Left kidney (tissue), 8 donors: Measurements from ENCODE around the gene IRX1. TPM values are rescaled to one million over a fixed set of nuclear protein-coding genes. Genes with fewer than 3 reads are reported as not detected.
A peak's percentile ranks its signal among the peaks of the same experiment; 100 is the strongest.

Experiments used
- DNase-seq: peaks from one replicate; pipeline ENCODE4 v3.0.0-alpha.2; 2013
- long read RNA-seq, 8 donors: transcript quantifications; one replicate each; lab custom pipeline, GENCODE V29; 2026
- polyA plus RNA-seq: library from polyadenylated mRNA; unstranded; fragments of 120-200 nt; gene quantifications from one replicate; pipeline ENCODE4 v1.2.1, GENCODE V29; 2013; ENCODE audit not compliant: insufficient read length

Gene IRX1
- polyA plus RNA-seq = 23.9 TPM
- long read RNA-seq, donor 1, transcript IRX1-201 (4 exons, 1,858 nt) = major isoform, 33 of 61 reads
- long read RNA-seq, donor 1, partial matches to known transcripts = 28 of 61 reads
- long read RNA-seq, donor 1, other reads (novel, unspliced or antisense) = 0 of 61 reads
- long read RNA-seq, donor 2, transcript IRX1-201 (4 exons, 1,858 nt) = major isoform, 9 of 34 reads
- long read RNA-seq, donor 2, partial matches to known transcripts = 25 of 34 reads
- long read RNA-seq, donor 2, other reads (novel, unspliced or antisense) = 0 of 34 reads
- long read RNA-seq, donor 3, transcript IRX1-201 (4 exons, 1,858 nt) = major isoform, 13 of 24 reads
- long read RNA-seq, donor 3, partial matches to known transcripts = 11 of 24 reads
- long read RNA-seq, donor 3, other reads (novel, unspliced or antisense) = 0 of 24 reads
- long read RNA-seq, donor 4 = 0 reads
- long read RNA-seq, donor 5, transcript IRX1-201 (4 exons, 1,858 nt) = major isoform, 26 of 43 reads
- long read RNA-seq, donor 5, partial matches to known transcripts = 17 of 43 reads
- long read RNA-seq, donor 5, other reads (novel, unspliced or antisense) = 0 of 43 reads
- long read RNA-seq, donor 6, transcript IRX1-201 (4 exons, 1,858 nt) = major isoform, 34 of 56 reads
- long read RNA-seq, donor 6, partial matches to known transcripts = 22 of 56 reads
- long read RNA-seq, donor 6, other reads (novel, unspliced or antisense) = 0 of 56 reads
- long read RNA-seq, donor 7, transcript IRX1-201 (4 exons, 1,858 nt) = major isoform, 29 of 72 reads
- long read RNA-seq, donor 7, partial matches to known transcripts = 43 of 72 reads
- long read RNA-seq, donor 7, other reads (novel, unspliced or antisense) = 0 of 72 reads
- long read RNA-seq, donor 8, transcript IRX1-201 (4 exons, 1,858 nt) = major isoform, 12 of 12 reads
- long read RNA-seq, donor 8, partial matches to known transcripts = 0 of 12 reads
- long read RNA-seq, donor 8, other reads (novel, unspliced or antisense) = 0 of 12 reads

DNA sequence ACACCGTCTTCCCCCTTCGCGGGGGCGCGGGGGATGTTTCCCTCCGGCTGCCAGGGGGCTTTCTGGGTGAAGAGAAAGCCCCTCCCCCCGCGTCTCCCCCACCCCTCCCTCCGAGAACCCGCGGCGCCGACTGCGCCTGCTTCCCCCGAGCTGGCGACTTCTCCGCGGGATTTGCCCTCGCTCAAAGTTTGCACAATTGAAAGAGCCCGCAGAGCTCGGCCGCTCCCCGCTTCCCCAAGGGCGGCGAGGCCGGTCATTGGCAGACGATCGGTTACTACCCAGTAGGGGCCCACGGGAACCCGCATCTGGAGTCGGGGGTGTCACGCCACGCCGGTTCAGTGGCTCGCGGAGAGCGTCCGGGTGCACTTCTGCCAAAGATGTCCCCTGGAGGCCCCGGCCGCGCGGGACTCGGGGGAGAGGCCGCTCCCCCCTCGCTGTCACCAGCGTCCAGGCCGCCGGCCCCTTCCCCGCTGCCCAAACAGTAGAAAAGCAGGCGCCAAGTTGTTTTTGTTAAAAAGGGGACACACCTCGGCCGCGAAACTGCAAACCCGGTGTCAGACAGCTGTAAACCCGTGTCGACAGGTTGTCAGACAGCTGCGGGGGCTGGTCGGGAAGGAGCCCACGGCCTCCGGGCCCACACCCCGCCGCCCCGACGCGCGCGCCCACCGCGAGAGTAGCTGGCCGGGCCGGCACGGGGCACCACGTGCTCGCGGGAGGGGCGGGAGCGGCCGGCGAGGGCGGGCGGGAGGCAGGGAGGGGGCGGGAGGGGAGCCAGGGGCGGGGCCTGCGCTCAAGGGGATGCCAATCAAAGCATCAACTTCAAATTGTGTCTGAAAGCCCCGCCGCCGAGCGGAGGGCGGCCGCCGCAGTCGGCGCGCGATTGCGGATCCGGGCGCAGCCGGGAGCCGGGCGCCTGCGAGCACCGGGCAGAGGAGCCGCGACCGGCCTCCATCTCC, at the start of gene IRX1:
TSS of gene IRX1 (plus strand) at position 827 of the 956 bp plus-strand sequence. CDS start 274 bp downstream, outside the sequence.
- DNase-seq = no peak

DNA sequence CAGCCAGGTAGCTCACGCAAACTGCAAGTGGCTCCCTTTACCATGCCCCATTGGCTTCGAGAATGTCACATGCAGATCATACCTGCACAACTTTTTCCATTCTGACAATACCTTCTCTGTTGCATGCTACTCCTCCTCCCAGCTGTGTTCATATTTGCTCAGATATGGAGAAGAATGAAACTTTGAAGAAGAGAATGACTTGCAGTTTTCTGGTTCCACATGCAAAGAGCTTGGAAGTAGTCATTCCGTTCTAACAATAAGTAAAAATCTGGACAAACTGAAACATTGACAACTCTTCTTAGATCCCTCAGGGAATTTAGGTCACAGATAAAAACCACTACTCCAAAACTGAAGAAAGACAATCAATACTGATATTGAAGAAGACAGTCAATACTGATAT, 49.6 kb upstream of the IRX1 start:
- no peak for DNase-seq

DNA sequence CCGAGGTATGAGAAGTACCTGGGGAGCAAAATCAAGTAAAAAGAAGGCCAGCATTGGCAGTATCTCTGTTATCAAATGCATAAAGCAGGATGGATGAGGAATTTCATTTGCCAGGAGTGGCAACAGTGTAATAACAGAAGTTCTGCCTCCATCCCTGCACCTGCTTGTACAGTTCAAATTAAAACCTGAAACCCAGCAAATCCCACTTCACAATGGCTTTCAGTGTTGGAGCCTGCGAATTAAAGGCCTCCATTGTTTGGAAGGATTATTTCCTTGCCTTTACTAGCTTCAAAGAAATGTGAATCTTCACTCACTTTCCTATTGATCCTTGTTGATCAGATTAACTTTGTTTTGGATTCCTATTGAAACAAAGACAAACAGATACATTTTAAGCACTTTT, 31.5 kb upstream of the IRX1 start:
- no peak for DNase-seq

DNA sequence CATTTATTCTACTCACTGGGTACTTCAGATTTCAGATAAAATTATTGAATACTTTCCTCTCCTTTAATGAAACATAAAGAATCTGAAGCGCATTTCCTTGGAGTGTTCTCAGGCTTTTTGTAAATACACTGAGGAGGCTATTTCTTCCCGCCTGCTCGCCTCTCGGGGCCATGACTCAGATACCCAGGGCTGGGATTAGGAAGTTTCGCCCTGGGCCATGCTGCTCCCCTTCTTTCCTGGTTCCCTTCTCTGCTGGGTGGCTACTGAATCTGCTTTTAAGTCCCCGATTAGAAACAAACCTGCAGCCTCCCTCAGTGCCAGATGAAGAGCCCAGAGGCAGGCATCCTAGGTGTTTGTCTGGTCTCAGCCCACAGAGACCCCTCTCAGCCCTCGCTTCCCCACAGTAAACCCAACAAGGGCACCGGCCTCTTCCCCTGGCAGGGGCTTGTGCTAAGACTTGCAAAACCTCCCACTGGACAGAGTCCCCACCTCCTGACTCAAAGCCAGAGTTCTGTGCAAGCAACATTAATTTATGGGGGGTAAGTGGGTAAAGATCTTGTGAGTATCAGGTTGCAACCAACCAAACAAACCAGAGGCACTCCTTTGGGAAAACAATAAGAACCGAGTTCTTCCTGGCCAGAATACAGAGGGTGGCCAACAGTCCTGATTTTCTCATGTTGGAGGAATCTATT, 30.7 kb upstream of the IRX1 start:
- peak; percentile 13 for DNase-seq

DNA sequence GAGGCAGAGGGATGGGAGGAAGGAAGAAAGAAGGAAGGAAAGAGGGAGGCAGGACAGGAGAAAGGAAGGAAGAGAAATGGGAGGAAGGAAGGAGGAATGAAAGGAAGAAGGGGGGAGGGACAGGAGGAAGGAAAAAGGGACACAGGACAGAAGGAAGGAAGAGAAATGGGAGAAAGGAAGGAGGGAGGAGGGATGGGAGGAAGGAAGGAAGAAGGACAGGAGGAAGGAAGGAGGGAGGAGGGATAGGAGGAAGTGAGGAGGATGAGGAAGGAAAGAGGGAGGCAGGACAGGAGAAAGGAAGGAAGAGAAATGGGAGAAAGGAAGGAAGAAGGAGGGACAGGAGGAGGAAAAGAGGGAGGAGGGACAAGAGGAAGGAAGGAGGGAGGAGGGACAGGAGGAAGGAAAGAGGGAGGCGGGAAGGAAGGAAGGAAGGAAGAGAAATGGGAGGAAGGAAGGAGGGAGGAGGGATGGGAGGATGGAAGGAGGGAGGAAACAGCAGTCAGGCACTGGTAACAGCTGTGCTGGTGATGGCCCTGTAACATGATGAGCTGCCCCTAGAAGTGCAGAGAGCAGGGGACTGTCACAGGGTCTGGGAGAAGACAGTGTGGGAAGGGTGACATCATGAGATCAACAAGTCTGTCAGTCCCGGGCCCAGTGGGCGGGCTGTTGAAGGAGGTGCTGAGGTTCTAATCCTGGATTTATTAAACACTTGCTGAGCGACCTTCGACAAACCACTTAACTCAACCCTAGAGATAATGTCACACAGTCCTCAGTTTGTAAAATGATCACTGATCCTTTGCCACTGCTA, 10.7 kb upstream of the IRX1 start:
- DNase-seq = no peak

DNA sequence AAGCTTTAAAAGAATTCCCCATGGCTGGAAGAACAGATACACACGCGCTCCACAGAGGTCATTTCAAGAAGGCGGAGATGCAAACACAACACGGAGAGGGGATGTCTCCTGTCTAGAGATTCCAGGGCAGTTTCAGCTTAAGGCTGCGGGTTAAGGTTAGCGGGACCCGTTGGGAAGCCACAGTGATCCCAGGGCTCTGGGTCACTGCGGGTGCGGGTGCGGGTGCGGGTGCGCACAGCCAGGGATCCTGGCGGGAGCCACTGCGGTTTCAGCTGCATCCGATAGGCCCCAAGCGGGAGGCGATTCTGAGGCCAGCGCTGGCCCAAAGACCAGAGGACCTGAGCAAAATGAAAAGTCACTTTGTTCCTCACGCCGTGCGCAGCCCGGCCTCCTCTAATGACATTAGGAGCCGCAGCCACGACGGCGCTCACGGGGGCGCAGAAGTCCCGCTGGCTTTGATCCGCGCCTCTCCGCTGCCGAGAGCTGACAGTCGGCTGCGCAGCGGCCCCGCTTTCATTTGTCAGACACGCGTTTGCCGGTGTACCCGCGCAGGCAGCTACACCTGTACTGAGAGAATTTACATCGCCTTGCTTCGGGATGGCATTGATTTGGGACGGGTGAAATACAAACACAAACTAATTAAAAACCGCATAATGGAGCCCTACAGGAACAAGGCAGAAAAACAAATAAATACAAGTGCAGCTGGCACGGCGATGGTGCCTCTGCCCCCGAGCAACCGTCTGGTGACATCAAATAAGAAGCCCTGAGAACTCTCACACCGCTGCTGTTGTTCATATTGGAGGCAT, 5.3 kb upstream of the IRX1 start:
- DNase-seq = no peak

DNA sequence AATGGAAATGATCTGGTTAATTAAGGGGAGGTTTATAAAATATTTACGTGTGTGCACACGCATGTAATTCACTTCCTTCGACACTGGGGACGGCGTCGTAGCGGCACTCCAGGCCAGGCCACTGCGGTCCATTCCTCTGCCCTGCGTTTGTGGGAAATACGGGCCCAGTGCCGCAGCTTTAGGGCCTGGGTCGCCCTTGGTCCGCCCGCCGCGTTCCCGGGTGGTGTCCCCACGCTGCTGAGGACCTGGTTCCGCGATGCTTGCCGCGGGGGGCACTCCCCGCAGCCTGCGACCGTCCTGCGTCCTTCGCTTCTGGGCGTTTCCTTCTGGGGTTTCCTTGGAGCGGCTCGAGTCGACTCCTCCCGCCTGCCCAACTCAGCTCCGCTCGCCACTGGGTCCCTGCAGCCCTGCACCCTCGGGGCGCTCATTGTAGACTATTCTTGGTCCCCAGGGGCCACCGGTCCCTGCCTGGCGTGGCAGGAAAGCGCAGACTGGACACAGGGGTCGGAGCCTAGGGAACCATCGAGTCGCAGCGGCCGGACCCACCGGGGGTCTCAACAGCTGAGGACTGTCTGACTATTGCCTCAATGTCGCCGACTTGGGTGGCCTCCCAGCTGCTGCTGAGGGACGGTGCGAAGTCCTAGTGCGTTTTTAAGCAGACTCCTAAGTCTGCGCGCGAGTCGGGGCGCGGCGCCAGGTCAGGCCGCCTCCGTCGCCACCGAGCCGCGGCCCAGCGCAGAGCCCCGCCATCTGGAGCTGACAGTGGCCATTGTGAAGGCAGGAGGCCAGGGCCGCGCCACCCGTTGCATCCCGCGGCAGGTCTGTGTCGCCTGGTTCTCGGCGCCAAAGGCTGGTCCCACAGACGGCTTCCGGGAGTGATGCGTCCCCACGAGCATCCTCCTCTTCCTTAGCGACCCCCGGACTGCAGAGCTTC, 4.4 kb upstream of the IRX1 start:
- no peak for DNase-seq

DNA sequence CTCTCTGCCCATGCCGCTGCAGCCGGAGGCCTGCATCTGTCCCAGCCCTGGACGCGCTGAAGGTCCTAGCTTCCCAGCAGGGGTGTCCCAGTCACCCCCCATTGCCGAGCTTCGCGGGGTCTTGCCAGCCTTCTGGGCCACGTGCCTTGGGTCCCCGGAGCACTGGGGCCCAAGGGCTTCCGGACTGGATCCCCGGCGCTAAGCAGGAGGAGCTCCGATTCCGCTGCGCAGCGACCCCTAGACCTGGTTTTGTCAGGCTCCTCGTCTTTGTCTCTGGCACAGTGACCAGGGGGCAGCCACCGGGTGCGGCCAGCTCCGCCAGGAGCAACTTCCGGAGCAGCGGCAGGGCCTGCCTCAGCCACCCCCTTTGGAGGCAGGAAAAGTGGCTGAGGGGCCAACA, 3.3 kb upstream of the IRX1 start:
- DNase-seq = no peak

DNA sequence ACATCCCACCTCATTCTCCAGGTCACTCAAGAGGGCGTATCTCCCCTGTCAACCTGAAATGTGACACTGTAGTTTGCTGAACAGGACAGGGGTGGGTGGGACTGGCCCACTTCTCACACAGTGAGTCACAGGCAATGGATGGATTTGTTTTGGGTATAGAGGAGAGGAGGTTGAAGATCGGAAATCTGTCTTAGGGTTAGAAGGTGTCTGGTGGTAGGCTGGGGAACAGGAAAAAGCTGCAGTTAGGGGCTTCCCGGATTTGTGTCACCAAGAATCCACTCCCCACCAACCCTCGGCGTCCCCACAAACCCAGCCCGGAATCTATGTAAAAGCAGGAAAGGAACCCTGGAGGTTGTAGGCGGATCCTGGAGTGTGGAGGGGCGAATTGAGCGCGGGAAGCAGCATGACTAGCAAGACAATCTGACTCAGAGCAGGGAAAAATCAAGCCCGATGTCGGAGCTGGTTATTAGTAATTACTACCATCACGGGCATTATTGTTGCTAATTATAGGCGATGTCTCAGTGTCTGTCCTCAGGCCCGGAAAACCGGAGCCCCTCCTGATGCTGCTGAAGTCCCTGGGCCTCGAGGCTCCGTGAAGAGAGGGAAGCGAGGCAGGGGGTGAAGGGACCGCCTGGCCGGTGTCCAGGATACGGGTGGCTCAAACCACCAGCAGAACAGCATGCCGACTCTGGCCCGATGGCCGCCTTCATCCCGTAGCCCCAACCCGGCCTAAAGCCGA, 1.7 kb upstream of the IRX1 start:
- no peak for DNase-seq

DNA sequence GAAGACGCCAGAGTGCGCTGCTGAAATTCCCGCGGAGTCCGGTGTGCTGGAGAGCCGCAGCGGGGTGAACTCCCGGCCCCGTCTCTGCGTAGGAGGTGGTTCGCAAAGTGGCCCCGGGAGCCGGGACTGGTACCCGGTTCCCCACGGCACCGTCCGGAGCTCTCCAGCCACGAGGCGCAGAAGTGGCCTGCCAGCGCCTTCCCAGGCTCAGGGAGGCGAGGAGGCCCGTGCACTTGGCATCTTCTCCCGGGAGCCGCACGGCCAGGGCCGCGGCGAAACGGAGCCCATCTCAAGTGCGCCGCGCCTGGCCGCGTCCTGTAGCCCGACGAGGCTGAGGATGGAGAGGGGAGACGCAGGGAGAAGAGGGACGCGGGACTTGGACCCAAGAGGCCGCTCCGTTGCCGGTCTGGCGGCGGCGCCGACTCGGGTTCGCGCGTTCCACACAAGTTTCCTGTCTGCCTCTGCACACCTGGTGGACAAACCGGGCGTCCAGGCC, 1.1 kb upstream of the IRX1 start:
- no peak for DNase-seq

DNA sequence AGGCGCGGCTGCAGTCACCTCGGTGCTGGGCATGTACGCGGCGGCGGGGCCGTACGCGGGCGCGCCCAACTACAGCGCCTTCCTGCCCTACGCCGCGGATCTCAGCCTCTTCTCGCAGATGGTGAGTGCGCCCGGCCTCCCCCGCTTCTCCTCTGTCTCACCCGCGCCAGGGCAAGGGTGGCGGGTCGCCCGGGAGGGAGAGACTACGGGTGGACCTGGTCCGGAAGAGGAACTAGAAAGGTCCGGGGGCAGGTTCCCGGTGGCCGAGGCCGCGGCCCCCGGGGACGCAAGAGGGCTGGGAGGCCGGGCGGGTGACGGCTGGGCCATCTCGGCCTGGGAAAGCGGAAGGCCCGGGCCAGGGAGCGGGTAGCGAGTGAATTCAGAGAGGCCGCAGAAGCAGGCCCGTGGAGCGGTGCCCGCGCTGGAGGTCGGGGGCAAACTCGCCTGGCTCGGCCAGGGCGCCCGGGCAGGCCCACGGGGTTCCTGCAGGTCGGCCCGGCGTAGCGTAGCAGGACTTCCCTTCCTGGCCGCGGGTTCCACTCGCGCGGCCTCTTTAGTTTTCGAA, 711 bp downstream of the IRX1 start:
- DNase-seq = no peak

DNA sequence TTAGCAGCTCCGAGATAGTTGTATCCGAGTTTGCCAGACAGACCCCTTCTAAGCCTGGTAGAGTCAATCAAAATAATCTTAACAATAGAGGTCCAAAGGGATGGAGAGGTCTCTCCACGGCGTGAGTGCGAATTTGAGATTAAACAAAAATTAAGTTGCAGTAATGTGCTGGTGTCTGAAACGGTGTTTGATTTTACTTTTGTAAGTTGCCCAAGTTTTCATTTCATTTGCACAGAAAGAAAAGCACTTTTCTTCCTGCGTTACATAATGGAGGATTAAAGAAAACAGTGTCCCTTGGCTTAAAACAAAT, 1.2 kb downstream of the IRX1 start:
- no peak for DNase-seq

DNA sequence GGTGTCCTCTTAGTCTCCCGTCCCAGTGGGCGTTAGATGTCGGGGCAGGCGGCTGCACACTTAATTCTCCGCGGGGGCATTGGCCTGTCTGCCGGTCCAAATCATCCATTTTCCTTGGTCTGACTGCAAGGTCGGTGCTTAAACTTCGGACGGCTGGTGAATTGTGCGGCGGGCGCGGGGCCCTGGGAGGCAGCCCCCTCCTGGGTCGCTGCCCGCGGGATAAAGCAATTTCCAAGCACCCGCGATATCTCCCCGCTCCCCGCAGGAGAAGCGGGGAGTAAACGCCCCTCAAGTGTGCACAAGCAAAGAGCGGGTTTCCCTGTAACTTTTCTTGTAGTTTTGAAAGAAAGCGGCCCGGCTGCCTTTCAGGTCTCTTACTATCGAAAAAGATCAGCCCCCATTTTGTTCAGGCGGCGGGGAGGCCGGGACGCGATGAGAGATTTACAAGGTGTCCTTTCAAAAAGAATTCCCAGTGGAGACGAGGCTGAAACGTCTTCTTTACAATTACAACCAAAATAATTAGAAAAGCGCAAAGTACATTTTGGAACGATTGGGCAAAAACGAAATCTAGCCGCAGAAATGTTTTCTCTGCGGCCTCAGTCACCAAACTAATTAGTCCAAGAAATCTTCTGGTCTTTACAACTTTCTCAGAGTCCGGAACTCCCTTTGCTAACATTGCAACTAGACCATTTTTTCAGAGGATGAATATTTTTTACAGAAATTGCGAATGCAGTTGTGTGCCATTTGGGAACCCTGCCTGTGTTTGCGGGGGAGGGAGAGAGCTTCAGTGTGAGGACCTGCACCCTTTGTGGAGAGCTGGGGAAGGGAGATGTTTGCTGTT, 1.8 kb downstream of the IRX1 start:
- no peak for DNase-seq

DNA sequence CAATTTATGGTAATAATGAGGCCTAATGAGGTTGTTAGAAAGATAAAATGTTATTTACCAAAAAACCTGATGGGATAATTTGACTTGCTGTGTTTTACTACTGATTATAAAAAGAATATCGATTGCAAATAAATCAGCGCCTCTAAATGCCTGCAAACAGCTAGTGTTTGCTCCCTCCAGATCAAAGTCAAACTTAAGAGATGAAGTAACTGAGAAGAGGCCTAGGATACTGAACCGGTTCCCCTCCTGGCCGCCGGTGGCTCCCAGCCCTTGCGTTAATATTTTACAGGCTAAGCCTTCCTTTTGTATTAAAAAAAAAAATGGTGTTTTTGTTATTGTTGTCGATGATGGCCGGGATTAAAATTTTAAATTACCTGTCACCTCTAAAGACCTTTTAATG, 2.6 kb downstream of the IRX1 start:
- DNase-seq = no peak

DNA sequence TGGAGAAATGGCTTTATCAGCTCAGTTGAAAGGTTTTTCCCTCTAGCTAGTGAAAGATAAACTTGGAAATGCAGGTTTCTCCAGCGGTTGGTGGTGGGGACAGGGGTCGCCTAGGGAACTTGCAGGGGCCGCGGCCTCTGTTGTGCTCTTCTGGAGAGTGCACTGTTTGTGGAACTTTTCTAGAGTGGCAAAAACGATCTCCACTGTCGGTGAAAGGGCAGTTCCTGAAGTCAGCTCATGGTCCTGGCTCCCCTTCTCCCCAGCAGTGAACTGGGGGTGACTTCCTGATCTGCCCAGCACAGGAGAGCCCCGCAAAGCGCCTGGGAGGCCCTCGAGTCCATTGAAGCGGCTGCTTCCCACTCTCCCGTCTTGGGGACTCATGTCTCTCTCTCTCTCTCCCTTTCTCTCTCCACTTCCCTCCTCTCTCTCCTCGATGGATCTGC, 3.2 kb downstream of the IRX1 start:
- DNase-seq = no peak
